HG02973 (cell line): ENCODE results near the gene CHST1.
A peak's percentile ranks its signal among the peaks of the same experiment; 100 is the strongest.

Experiments
- ATAC-seq: cut with Tn5 transposase; IDR thresholded peaks from one replicate; pipeline ENCODE4 v1.9.1; 2021; ENCODE audit warnings: moderate library complexity; ENCODE audit not compliant: unreplicated experiment

Gene CHST1

DNA sequence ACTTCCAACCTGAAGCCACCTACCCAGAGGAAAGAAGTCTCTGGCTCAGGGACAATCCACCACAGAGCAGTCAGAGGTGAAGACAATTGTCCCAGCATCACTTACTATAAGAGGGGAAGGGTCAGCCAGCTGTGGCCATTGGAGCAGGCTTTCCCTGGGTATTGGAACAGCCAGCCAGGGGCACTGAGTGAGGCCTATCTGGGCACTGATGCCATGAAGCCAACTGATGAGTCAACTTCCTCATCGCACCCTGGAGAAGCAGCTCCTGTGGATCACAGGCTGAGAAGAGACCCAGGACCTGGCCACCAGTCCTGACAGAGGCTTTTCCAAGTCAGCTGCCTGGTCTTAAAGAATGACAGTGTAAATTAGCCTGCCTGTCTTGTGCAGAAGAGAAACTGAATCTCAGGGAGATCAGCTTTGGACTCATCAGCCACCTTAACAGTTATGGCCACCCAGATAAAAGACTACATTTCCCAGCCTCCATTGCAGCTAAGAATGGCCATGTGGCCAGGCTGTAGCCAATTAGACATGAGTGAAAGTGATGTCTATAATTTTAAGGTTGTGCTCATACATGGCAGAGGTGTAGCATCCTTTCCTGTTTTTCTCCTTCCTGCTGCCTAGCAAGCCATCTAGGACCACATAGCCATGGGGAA is 19.0 kb downstream of the CHST1 start:
- peak; percentile 67 for ATAC-seq

DNA sequence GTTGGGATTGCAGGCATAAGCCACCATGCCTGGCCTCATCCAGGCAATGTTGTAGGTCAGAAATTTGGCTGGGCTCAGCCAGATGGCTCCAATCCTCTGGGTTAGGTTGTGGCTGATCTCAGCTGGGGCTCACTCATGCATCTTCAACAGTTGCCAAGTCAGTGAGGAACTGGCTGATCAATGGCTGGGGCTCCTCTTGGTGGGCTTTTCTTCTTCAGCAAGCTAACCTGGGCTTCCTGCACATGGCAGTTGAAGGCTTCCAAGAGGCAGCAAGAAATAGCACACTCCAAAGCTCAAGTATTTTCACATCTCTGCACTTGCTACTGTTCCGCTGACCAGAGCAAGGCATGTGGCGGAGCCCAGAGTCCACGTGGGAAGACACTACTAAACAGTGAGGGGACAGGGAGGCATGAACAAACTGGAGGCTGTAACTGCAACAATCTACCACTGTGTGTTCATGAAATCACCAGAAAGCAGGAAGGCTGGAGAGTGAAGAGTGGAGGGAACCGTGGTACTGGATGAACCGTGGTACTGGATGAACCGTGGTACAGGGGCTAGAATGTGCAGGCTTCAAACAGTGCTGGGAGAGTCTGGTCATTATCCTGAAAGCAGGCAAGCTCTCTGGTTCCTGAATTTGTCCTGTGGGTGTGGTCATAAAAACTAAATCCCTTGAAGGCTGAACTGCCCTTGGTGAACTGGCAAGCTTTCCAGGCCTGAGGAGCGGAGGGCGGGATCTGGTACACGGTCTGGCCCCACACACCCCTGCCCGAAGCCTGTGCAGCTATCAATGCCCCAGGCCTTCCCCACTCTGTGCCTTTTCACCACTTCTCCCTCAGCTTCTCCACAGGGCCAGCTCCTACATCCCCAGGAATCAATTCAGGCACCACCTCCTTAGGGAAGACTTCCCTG is 20.2 kb downstream of the CHST1 start:
- no peak for ATAC-seq

DNA sequence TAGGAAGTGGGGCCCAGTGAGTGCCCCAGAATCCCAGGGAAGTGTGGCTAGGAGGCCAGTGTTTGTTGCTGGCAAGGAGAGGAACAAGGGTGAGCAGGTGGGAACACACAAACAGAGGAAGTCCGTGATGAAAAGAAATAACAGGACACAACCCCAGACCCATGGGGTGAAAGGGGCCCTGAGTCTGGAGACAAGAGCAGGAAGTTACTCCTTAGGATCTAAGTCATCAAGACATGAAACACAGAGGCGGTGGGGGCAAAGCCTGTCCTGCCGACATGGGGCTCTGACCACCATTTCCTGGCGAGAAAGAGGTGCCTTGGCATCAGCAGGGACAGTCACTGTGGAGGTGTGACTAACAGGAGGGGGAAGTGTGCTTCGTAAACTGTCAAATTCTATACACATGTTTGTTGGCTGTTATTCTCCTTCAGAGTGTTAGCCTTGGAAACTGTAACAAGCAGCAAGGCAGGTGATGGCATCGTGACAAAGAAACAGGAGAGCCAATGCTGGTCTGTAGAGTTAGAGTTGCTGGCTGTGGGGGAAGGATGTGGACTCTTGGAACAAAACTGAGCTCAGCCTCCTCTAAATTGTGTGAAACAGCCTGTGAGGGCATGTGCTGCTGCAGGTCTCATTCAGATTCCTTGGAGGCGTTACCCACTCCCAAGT is 21.7 kb downstream of the CHST1 start:
- ATAC-seq = no peak

DNA sequence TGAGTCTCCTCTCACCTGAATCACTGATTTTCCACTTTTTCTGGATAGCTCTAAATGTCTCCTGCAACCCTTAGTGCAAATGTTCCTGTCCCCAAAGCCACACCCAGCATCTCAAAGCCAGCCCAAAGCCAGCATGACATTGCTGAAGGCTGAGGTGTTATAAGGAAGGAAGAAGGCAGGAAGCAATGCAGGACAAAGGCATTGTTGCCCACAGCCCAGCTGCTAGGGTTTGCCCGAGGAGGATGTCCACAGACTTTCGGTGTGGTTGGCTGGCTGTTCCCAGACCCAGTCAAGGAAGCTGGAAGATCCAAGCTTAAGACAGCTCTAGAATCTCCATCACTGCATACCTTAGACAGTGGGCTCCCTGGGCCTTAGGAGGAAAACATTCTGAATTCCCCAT is 23.5 kb downstream of the CHST1 start:
- ATAC-seq = no peak

DNA sequence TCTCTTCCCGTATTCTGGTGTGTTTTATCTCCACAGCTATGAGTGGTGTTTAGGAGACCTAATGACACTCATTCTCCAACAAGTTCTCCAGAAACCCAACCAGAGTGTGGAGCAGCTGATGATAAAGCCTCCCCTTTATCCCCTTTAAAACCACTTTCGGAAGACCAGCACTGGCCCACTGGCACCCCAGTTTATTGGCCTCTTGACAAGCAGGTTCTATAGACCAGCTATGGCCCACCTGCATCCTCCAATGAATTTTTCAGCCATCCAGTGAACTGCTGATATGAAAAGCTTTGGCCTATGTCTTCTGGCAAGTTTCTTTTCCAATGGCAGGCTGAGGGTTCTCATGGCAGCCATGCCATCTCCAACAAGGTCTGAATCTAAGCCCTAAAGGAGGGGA is 27.4 kb downstream of the CHST1 start:
- no peak for ATAC-seq

DNA sequence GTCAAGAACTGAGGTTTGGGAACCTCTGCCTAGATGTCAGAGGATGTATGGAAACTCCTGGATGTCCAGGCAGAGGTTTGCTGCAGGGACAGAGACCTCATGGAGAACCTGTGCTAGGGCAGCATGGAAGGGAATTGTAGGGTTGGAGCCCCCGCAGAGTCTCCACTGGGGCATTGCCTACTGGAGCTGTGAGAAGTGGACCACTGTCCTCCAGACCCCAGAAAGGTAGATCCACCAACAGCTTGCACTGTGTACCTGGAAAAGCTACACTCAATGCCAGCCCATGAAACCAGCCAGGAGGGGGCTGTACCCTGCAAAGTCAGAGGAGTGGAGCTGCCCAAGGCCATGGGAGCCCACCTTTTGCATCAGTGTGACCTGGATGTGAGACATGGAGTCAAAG is 29.5 kb downstream of the CHST1 start:
- ATAC-seq = no peak

DNA sequence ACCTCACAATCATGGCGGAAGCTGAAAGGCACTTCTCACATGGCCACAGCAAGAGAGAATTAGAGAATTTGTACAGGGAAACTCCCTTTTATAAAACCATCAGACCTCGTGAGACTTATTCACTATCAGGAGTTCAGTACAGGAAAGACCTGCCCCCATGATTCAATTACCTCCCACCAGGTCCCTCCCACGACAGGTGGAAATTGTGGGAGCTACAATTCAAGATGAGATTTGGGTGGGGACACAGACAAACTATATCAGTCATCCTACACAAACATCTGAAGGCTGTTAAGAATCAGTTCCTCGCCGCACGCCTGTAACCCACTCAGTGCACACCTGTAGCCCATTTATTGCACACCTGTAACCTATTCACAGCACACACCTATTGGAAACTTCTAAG is 39.8 kb downstream of the CHST1 start:
- no peak for ATAC-seq

DNA sequence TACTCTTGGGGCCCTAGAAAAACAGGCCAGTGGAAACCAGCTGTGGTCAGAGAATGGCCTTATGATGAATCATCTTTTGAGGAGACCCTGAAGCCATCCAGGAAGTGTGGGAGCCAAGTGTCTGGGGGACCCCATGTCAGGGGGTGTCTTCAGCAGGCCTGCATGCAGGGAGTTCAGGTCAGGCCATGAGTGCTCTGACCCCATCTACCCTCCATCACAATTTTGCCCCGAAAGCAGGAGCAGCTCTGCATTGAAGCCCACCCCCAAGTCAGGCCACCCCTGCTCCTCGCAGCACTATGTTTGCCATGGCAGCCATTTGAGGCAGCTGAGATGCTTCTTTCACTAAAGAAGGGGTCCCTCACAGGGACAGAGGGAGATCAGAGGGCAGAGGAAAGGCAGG is 41.3 kb downstream of the CHST1 start:
- ATAC-seq = no peak

DNA sequence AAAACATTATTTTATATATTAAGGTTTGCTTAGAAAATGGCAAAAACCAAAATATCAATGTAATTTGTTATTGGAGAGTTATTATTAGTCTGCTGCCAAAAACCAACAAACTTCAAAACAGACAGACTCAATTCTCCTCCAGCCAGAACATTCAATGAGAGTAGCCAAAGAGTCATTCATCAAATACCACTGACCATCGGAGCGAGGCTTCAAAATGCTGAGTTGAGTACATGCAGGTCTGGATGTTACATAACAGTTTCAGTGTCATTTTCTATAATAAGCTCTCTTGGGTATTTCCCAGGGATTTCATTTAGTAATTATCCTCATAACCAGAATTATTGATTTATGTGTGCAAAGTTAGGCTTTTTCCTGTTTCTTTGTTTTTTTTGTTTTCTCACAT is 42.6 kb downstream of the CHST1 start:
- no peak for ATAC-seq

DNA sequence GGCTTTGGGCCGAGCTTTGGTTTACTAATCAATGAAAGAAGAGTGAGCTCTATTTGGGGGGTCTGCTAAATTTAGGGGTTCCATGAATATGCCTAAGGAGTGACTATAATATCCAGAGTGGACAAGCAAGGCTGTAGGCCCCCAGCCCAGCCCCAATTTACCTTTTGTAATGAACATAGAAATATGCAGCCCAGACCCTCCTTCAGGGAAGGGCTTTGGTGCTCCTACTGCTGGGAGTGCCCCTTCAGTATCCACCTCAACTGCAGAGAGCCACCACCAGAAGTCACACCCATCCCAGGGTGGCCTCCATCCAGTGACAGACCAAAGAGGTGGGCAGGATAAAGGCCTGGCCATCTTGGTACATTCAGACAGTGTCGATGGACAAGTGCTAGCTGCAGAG is 43.1 kb downstream of the CHST1 start:
- ATAC-seq = no peak

DNA sequence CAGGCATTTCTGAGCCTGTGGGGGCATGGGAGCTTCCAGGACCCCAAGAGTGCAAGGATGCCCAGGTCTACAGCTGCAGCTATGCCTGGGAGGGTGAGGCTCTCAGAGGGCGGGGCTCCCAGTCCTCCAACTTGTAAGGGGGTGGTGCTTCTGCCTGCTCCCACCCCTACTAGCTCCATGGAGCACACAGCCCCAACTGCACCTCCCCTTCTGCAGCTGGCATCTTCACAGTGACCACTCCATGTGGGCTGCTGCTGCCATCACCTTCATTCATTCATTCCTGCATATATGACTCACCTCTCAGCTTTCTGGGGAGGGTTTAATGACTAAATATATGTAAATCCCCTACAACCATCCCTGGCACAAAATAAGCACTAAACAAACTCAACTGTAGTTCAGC is 43.8 kb downstream of the CHST1 start:
- no peak for ATAC-seq

DNA sequence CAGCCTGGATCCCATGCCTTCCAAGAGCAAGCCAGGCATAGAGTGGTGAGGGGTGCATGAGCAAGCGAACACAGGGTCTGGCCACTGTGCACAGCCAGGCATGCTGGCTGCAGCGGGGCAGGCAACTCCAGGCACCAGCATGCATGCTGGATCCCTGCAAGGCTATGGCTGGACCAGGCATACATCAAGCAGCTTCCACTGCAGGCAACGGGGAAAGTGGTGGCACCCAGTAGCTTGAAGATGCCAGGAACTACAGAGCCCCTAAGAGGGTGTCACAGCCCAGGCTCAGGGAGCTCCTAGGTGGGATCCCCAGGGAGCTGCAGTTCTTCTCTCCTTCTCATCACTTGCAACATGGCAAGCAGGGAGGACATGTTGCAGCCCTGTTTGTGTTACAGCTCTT is 45.2 kb downstream of the CHST1 start:
- no peak for ATAC-seq

DNA sequence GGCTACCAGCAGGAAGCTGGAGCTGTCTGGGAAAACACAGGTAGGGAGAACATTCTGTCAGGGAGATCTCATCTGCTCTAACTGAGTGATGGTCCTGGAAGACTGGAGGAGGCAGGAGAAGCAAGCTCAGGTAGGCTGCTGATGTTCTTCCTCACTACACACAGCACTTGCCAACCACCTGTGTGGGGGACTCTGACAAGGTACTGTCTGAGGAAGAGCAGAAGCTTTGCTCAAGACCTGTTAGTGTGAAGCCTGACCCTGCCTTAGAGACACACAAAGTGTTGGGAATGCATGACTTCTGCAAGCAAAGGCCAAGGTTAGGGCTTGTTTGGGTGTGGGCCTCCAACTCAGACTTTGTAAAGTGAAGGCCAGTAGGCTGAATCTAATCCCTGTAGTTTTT is 46.5 kb downstream of the CHST1 start:
- no peak for ATAC-seq

DNA sequence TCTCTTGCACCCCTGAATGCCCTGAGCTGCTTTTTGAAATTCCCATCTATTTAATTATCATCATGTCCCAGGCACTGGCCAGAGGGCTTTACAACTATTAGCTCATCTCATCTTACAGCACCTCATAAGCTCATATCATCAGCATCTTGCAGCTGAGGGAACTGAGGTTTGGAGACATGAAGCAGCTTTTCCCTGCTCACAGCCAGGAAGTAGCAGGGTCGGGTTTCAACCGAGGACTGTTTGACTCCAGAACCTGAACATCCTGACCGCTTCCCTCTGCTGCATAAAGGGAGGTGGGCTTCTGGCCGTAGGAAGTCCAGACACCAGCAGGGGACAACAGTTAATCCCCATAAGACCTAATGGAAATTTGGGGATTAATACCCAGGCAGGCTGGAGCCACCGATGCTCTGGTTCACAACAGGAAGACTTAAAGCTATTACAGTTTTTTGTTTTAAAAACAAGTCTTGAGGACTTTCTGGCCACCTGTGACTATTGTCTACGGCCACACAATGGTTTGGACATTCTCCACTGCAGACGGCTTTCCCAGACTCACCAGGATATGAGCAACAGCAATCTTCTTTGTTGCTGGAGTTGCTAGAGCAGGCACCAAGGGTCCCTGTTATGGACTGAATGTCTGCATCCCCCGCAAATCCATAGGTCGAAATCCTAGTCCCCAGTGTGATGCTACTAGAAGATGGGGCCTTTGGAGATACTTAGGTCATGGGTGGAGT is 47.4 kb downstream of the CHST1 start:
- ATAC-seq = no peak

DNA sequence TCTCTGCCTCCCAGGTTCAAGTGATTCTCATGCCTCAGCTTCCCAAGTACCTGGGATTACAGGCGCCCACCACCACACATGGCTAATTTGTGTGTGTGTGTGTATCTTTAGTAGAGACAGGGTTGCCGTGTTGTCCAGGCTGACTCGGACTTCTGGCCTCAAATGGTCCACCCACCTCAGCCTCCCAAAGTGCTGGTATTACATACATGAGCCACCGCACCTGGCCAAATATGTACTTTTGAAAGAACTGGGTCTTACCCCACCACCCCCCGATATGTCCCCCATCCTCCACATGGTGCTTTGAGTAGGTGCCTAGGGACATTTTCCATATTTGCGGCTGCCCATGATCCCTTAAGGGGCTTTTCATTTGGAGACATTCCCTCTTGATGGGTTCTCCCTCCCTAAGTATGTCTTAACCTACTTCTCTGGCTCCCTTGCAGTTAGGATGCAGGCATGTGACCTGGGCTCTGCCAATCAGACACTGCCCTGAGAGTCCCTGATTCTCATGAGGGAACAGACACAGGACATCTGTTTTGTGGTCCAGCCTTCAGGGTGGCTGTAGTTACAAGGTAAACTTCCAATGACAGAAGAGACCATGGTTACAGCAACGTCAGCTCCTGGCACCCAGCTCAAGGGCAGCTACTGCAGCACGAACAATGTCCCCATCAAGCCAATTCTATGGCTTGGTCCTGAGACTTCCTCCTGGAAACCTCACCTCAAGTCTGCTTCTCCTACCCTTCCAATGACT is 48.4 kb downstream of the CHST1 start:
- ATAC-seq = no peak

DNA sequence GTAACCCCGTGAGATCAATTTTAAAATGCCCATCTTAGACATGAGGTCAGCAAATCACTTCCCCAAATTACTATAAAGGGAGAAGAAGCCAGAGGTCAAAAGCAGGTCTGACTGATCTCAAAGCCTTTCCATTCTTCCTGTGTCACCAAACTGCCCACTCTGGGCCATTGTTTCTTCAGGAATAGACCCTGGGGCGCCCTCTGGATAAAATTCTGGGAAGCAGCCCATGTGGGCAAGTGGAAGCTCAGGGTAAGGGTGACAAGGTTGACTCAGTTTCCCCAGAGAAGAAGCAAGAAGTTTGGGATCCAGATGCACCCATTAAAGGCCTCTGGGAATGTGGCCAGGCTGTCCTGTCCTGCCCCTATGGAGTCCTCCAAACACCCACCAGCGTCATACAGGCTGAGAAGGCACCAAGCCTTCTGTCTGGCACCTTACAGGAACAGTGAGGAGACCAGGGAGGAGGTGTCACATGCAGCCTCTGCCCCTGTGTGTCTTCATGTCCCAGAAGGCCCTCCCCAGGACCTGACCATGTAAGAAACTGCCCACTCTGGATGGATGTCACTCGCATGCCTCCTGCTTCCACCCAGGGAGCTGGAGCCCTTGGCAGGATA is 50.1 kb downstream of the CHST1 start:
- ATAC-seq = no peak

DNA sequence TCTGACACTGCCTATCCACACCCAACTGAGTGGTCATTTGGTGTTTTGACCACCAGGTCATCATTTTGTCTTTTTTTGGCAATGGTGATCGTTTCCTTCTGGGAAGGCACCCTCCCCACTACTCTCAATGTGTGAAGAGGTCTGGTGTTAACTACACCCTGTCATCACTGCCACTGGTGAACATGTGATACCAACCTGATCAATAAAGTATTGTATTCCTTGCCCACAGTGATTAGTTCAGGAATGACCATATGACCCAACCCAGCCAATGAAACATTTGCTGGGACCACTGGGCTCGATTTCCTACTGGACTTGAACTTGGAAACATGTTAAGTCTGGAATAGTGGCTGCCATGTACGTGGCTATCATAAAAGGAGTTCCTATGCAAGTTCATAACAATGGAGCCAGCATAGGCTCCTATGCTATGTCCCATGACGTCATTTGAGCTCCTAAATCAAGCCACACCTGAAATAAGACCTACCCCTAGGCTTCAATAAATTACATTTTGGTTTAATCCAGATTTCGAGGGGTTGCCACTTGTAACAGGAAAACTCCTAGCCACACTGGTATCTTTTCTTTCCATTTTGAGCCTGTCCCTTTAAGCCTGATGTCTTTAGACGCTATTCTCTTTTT is 51.1 kb downstream of the CHST1 start:
- no peak for ATAC-seq

DNA sequence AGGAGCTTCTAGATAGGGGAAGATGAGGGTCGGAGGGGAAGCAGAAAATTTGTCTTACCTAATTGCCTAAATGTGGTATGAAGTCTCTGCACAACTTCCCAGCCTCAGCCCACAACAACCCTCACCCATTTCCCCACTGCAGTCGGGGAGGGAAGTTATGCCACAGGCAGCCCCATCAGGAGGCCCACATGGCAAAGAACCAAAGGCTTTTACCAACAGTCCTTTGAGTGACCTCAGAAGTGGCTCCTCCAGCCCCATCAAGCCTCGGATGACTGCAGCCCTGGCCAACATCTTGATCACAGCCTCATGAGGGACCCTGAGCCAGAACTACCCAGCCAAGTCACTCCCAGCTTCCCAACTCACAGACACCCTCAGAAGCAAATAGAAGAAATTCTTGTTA is 54.8 kb downstream of the CHST1 start:
- ATAC-seq = no peak

DNA sequence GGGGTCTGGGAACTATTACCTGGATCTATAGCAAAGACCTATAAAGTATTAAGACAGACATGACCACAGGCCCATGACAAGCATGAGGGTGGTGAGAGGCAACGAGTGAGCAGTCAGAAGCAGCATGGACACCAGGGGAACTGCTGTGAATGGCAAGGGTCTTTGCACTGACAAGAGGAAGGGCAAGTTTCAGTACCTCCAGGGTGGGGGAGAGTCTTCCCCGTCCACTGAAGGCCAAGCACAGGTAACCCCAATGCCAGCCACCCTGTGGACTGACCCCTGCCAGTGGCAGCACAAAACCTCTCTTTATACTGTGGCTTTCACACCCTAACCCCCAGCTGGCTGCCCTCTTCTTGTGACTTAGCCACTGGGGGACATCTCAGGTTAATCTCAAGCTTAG is 55.5 kb downstream of the CHST1 start:
- no peak for ATAC-seq

DNA sequence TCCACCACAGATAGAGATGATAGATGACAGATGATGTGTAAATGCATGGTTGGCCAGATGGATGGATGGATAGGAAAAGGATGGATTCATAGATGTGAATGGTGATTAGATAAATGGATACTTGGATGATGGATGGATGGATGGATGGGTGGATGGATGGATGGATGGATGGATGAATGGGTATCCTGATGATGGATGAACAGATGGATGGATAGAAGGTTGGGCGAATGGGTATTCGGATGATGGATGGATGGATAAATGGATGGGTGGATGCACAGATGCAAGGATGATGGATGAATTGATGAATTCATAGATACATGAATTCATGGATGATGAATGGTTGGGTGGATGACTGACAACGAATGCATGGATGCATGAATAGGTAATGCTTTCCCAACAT is 56.1 kb downstream of the CHST1 start:
- ATAC-seq = no peak
